Mucosa of descending colon (tissue), 3 donors: ENCODE results near the gene ARHGEF25. TPM values are rescaled to one million over a fixed set of nuclear protein-coding genes. Genes with fewer than 3 reads are reported as not detected.
A peak's percentile ranks its signal among the peaks of the same experiment; 100 is the strongest.

Experiments
- ATAC-seq: fragments of 200-7000 bp; cut with Tn5 transposase; one replicate; pipeline ENCODE4 v1.9.1; 2020; ENCODE audit warnings: mild to moderate bottlenecking, moderate library complexity
- DNase-seq, 3 donors: peaks; one replicate each; pipeline ENCODE4 v3.0.0-alpha.2; 2020
- H3K36me3 ChIP-seq: fragments of 200-600 bp; one replicate; pipeline ENCODE4 v1.8.0; 2021; ENCODE audit warnings: low read depth, mild to moderate bottlenecking
- H3K4me1 ChIP-seq: fragments of 200-600 bp; one replicate; pipeline ENCODE4 v1.8.0; 2021; ENCODE audit warnings: low read depth, mild to moderate bottlenecking
- H3K4me3 ChIP-seq: fragments of 200-600 bp; one replicate; pipeline ENCODE4 v1.8.0; 2021; ENCODE audit warnings: mild to moderate bottlenecking
- H3K9me3 ChIP-seq: fragments of 200-600 bp; one replicate; pipeline ENCODE4 v1.8.0; 2021; ENCODE audit warnings: mild to moderate bottlenecking
- intact Hi-C, 2 donors: fragments of 100-400 bp; cut with DNase I in 1 of 2; cut with micrococcal nuclease in 1 of 2; formaldehyde crosslinking; loops; one replicate each; pipeline versions ENCODE4 v1.11.0 to v1.11.1; 2022; cut with DNase I, micrococcal nuclease
- total RNA-seq, 3 donors: library from RNA; stranded (reverse); fragmentation: NEBNext Ultra II Directional in 2 of 3; extraction: Animal tissue kit (Norgen Biotek cat#: 25700) in 2 of 3; gene quantifications; one replicate each; pipeline versions ENCODE4 v1.2.1 to v1.2.4, GENCODE V29; 2021 to 2023
- TF ChIP-seq, protein P1 (sequence below): fragments of 200-600 bp; IDR thresholded peaks from one replicate; pipeline ENCODE4 v1.8.0; 2022; ENCODE audit warnings: antibody characterized with exemption, mild to moderate bottlenecking
- donor health status: DM: no; HTN: no; CAD: no; lungs with moderate emphysema.
- donor health status: DM: no; HTN: no; CAD: no.
- donor health status: DM: no; HTN: yes; CAD: no.

The ARHGEF25 gene
- total RNA-seq, 3 donors from 2014 or later = 5.0 to 129 (median 11.0) TPM

DNA sequence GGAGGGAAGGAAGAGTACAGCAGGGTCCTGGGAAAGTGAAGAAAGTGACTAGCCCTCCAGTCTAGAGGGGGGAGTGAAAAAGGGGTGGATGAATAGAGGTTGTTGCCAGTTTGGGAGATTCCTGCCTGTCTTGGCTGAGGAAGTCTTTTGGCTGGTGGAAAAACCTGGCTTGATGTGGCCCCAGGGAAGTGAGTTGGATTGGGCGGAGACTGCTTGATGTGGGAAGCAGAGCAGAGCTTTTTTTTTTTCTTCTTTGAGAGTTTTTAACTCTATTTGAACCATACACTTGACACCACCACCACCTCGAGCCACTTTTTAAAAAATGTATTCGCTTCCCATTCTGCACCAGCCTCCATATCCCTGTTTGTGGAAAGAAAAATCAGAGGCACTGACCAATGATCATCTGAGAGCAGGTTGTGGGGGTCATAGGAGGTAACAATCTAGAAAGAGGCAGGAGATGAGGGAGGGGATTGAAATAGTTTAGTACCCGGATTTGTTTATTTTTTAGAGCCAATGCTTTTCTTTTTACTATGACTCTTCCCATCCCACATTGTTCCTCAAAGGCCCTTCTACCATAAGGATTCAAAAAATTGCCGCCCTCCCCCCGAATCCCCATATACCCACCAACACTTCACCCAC is 7.3 kb upstream of the ARHGEF25 start:
- Histone ChIP-seq H3K36me3 (no peaks in the 10 kb centered on the region), H3K4me1 (peaks cover 7% of the 10 kb centered on the region), H3K4me3 (no peak overlapping the region), H3K9me3 (no peaks in the 10 kb centered on the region)
- no peak for DNase-seq
- ATAC-seq = peak; percentile 27
- TF ChIP-seq, protein P1, sequence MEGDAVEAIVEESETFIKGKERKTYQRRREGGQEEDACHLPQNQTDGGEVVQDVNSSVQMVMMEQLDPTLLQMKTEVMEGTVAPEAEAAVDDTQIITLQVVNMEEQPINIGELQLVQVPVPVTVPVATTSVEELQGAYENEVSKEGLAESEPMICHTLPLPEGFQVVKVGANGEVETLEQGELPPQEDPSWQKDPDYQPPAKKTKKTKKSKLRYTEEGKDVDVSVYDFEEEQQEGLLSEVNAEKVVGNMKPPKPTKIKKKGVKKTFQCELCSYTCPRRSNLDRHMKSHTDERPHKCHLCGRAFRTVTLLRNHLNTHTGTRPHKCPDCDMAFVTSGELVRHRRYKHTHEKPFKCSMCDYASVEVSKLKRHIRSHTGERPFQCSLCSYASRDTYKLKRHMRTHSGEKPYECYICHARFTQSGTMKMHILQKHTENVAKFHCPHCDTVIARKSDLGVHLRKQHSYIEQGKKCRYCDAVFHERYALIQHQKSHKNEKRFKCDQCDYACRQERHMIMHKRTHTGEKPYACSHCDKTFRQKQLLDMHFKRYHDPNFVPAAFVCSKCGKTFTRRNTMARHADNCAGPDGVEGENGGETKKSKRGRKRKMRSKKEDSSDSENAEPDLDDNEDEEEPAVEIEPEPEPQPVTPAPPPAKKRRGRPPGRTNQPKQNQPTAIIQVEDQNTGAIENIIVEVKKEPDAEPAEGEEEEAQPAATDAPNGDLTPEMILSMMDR = no peak
- intact Hi-C loops = no loop called here

DNA sequence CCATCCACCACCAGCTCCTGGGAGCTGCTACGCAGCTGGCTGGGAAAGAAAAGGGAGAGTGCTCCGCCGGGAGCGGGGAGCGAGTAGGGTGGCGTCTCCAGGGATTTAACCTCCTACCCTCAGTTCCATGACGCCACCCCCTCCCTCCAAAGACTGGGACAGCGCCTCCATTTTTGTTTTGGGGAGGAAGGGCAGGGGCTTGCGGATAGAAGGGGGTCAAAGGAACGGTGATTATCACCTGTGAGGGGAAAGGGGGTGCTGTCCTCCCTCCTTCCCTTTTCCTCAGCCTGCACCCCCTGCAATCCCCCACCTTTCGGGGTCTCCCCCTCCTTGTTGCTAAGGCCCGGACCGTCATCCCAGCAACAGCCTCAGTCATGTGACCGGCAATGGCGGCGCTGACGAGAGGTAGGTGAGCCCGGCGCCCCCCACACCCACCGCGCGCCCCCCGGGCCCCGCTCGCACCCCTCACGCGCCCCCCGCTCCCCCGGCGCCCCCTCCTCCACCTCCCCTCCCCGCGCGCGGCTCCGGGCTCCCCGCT is 6.7 kb upstream of the ARHGEF25 start, which contains the start of gene DTX3:
Gene DTX3 (plus strand): TSS at position 371 of the 538 bp plus-strand sequence. CDS start 1,694 bp downstream, outside the sequence.
- TF ChIP-seq, protein P1 = no peak
- peak within 1 kb of the TSS; percentile 9 for H3K4me3 ChIP-seq
- intact Hi-C loops = no loop called here
- H3K4me1 ChIP-seq = peaks cover 7% of the 10 kb centered on the region
- H3K36me3 ChIP-seq = no peaks in the 10 kb centered on the region
- DNase-seq (peak in 1 of 3 donors; percentile 42), ATAC-seq (peak; percentile 46)
- H3K9me3 ChIP-seq = no peaks in the 10 kb centered on the region

DNA sequence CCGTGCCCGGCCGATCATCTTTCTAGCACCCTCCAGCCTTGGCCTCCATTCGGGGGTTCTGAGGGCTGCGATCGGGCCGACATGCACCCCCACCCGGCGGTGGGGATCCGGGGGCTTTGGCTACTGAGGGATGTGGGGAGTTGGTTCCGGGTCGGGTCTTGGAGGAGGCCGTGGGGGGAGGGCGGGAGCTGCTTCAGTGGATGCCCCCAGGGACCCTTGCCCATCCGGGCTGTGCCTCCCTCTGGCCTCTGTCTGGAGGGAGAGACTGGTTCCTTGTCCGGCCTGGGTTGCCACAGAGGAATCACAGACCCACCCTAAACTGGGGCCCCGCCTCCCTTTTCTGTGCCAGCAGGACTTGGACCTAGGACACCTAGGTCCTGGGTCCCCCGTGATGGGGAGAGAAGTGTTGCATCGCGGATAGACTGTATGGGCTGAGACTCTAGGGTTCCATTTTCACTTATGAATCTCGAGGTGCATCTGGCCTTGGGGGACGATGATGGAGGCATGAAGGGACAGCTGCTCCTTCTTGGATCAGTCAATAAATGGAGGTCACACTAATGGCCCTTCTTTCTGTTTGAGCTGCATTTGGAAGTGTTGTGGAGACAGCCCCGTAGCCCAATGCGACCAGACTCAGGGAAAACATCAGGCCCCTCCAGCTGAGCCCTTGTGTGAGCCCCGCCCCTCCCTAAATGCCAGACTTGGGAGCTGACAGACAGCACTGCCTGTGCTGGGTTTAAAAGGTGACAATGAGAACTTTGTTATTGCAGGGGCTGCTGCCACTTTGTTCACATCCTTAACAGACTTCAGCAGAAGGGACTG is 6.0 kb upstream of the ARHGEF25 start:
- TF ChIP-seq, protein P1 = no peak
- peak; percentile 43 for ATAC-seq
- intact Hi-C loops = no loop called here
- peak in 1 of 3 donors; percentile 51 for DNase-seq
- Histone ChIP-seq H3K4me3 (peak overlapping the region; percentile 9), H3K9me3 (no peaks in the 10 kb centered on the region), H3K4me1 (peaks cover 7% of the 10 kb centered on the region), H3K36me3 (no peaks in the 10 kb centered on the region)

DNA sequence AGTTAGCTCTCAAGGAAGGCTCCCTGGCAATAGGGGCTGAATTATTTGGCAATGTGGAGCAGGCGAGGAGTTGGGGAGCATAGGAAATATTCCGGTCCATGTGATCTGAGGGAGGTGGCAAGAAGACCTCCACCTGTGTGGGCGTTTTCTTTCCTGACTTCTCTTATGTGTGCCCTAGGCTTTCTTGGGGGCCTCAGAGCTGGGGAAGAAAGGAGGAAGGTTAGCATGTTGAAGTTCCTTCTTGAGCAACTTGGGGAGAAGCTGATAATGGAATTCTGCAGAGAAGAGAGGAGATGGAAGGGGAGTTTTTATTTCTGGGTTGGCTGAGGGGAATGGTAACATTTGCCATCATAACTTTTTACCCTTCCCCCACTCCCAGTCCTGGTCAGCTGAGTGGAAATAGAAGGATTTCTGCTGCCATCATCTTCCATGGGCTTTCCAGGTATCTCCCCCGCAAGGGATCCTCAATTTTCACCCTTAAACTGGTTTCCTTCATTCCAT is 5.4 kb upstream of the ARHGEF25 start:
- Histone ChIP-seq H3K36me3 (no peaks in the 10 kb centered on the region), H3K9me3 (no peaks in the 10 kb centered on the region), H3K4me1 (peaks cover 7% of the 10 kb centered on the region), H3K4me3 (no peak overlapping the region)
- TF ChIP-seq, protein P1 = no peak
- intact Hi-C loops = no loop called here
- no peak for DNase-seq
- ATAC-seq = no peak

DNA sequence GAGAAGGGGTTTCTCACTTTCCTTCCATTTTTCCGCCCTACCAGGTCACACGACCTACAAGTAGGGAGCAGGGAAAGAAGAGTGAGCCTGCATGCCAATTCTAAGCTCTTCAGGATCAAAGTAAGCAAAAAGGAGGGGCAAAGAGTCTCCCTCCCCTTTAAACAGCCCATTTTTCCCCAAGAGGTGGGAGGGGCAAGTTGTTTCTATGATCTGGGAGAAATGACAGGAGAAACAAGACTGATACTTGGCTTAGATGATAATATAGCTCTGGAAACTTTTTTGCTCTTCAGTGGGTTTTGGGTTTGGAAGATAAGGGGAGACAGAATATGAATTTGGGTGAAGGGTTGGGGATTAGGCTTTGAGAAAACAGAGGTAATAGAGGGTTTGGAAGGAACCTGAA is 4.8 kb upstream of the ARHGEF25 start:
- DNase-seq = no peak
- H3K4me3 ChIP-seq = no peak overlapping the region
- peaks cover 12% of the 10 kb centered on the region for H3K4me1 ChIP-seq
- H3K36me3 ChIP-seq = no peaks in the 10 kb centered on the region
- ATAC-seq = no peak
- no peaks in the 10 kb centered on the region for H3K9me3 ChIP-seq
- TF ChIP-seq, protein P1 = no peak
- intact Hi-C loops = no loop called here
